GM23338 (cell line): ENCODE data around the gene KCNAB1.

Experiments
- CREB1 ChIP-seq: fragments of 250-450 bp; sonication (Bioruptor Pico); IDR thresholded peaks from 2 replicates; pipeline ENCODE4 v1.5.0; 2020; ENCODE audit warnings: low read depth, mild to moderate bottlenecking, moderate library complexity
- EZH2 ChIP-seq: fragments of 200-600 bp; sonication (generic); IDR thresholded peaks from one replicate; pipeline ENCODE4 v1.8.0; 2017; ENCODE audit warnings: antibody characterized with exemption, mild to moderate bottlenecking, low read depth; ENCODE audit not compliant: unreplicated experiment
- EZH2phosphoT487 ChIP-seq: fragments of 200-600 bp; sonication (generic); IDR thresholded peaks from one replicate; pipeline ENCODE4 v1.8.1; 2018; ENCODE audit warnings: antibody characterized with exemption; ENCODE audit not compliant: unreplicated experiment
- JUNB ChIP-seq: IDR thresholded peaks from one replicate; pipeline ENCODE4 v1.6.1; 2016; ENCODE audit warnings: antibody characterized with exemption; ENCODE audit not compliant: unreplicated experiment
- NANOG ChIP-seq: IDR thresholded peaks from 2 replicates; pipeline ENCODE4 v1.6.1; 2016; ENCODE audit warnings: antibody characterized with exemption, borderline replicate concordance
- POLR2AphosphoS5 ChIP-seq: IDR thresholded peaks from 2 replicates; pipeline ENCODE4 v1.6.1; 2016; ENCODE audit warnings: antibody characterized with exemption, low read depth
- STAT1 ChIP-seq: IDR thresholded peaks from one replicate; pipeline ENCODE4 v1.6.1; 2016; ENCODE audit warnings: antibody characterized with exemption; ENCODE audit not compliant: unreplicated experiment
- ZNF114 ChIP-seq: fragments of 250-450 bp; sonication (Bioruptor Pico); IDR thresholded peaks from 2 replicates; pipeline ENCODE4 v1.5.0; 2020; ENCODE audit warnings: mild to moderate bottlenecking, moderate library complexity
- ZNF331 ChIP-seq: fragments of 250-450 bp; sonication (Bioruptor Pico); IDR thresholded peaks from 2 replicates; pipeline ENCODE4 v1.5.0; 2020; ENCODE audit warnings: low read depth, mild to moderate bottlenecking, moderate library complexity
- TF ChIP-seq, protein P1 (sequence below): IDR thresholded peaks from one replicate; pipeline ENCODE4 v1.6.1; 2018; ENCODE audit warnings: antibody characterized with exemption; ENCODE audit not compliant: unreplicated experiment
- TF ChIP-seq, protein P2 (sequence below), 2 experiments: fragments of 200-600 bp in 1 of 2; sonication (generic) in 1 of 2; conservative IDR thresholded peaks; 2 replicates each; pipeline versions ENCODE4 v1.5.1 to v1.6.1; 2016 to 2017; ENCODE audit warnings: antibody characterized with exemption in 2 of 2, low read depth in 2 of 2, mild to moderate bottlenecking in 2 of 2, moderate library complexity in 1 of 2
- TF ChIP-seq, protein P3 (sequence below): IDR thresholded peaks from 2 replicates; pipeline ENCODE4 v1.6.1; 2016; ENCODE audit warnings: antibody characterized with exemption
- TF ChIP-seq, protein P4 (sequence below): fragments of 250-450 bp; sonication (Bioruptor Pico); IDR thresholded peaks from 2 replicates; pipeline ENCODE4 v1.5.0; 2020; ENCODE audit warnings: mild to moderate bottlenecking, moderate library complexity

DNA sequence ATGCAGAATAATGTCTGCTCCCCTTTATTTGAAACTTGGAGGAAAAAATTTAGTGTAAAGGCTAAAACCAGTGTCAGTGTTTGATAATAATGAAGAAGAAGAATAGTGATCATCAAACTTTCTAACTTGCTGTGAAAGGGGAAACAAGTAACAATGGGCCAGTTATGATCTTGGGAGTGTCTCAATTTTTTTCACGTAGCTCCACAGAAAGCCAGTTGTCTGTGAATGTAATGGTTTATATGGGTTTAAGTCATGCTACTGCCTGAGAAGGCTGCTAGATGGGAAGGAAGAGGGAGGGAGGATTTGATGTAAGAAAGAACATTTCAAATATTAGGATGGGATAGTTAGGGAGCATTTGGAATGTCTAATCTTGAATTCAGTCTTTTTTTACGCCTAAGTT, 455.7 kb downstream of the KCNAB1 start:
- TF ChIP-seq, protein P1, sequence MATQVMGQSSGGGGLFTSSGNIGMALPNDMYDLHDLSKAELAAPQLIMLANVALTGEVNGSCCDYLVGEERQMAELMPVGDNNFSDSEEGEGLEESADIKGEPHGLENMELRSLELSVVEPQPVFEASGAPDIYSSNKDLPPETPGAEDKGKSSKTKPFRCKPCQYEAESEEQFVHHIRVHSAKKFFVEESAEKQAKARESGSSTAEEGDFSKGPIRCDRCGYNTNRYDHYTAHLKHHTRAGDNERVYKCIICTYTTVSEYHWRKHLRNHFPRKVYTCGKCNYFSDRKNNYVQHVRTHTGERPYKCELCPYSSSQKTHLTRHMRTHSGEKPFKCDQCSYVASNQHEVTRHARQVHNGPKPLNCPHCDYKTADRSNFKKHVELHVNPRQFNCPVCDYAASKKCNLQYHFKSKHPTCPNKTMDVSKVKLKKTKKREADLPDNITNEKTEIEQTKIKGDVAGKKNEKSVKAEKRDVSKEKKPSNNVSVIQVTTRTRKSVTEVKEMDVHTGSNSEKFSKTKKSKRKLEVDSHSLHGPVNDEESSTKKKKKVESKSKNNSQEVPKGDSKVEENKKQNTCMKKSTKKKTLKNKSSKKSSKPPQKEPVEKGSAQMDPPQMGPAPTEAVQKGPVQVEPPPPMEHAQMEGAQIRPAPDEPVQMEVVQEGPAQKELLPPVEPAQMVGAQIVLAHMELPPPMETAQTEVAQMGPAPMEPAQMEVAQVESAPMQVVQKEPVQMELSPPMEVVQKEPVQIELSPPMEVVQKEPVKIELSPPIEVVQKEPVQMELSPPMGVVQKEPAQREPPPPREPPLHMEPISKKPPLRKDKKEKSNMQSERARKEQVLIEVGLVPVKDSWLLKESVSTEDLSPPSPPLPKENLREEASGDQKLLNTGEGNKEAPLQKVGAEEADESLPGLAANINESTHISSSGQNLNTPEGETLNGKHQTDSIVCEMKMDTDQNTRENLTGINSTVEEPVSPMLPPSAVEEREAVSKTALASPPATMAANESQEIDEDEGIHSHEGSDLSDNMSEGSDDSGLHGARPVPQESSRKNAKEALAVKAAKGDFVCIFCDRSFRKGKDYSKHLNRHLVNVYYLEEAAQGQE = no peak
- TF ChIP-seq, protein P2, sequence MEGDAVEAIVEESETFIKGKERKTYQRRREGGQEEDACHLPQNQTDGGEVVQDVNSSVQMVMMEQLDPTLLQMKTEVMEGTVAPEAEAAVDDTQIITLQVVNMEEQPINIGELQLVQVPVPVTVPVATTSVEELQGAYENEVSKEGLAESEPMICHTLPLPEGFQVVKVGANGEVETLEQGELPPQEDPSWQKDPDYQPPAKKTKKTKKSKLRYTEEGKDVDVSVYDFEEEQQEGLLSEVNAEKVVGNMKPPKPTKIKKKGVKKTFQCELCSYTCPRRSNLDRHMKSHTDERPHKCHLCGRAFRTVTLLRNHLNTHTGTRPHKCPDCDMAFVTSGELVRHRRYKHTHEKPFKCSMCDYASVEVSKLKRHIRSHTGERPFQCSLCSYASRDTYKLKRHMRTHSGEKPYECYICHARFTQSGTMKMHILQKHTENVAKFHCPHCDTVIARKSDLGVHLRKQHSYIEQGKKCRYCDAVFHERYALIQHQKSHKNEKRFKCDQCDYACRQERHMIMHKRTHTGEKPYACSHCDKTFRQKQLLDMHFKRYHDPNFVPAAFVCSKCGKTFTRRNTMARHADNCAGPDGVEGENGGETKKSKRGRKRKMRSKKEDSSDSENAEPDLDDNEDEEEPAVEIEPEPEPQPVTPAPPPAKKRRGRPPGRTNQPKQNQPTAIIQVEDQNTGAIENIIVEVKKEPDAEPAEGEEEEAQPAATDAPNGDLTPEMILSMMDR (conservative IDR thresholded peaks at IDR 0.05; ENCODE audit: low read depth in 2 of 2) = no peak
- TF ChIP-seq POLR2AphosphoS5 = no peak
- no peak for TF ChIP-seq CREB1 (CRISPR knock-in tag)
- no peak for TF ChIP-seq EZH2
- no peak for TF ChIP-seq EZH2phosphoT487
- TF ChIP-seq ZNF114 = no peak
- TF ChIP-seq JUNB = no peak
- TF ChIP-seq ZNF331 (CRISPR knock-in tag) = no peak
- TF ChIP-seq, protein P3, sequence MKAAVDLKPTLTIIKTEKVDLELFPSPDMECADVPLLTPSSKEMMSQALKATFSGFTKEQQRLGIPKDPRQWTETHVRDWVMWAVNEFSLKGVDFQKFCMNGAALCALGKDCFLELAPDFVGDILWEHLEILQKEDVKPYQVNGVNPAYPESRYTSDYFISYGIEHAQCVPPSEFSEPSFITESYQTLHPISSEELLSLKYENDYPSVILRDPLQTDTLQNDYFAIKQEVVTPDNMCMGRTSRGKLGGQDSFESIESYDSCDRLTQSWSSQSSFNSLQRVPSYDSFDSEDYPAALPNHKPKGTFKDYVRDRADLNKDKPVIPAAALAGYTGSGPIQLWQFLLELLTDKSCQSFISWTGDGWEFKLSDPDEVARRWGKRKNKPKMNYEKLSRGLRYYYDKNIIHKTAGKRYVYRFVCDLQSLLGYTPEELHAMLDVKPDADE = no peak
- no peak for TF ChIP-seq STAT1
- no peak for TF ChIP-seq NANOG
- TF ChIP-seq, protein P4, sequence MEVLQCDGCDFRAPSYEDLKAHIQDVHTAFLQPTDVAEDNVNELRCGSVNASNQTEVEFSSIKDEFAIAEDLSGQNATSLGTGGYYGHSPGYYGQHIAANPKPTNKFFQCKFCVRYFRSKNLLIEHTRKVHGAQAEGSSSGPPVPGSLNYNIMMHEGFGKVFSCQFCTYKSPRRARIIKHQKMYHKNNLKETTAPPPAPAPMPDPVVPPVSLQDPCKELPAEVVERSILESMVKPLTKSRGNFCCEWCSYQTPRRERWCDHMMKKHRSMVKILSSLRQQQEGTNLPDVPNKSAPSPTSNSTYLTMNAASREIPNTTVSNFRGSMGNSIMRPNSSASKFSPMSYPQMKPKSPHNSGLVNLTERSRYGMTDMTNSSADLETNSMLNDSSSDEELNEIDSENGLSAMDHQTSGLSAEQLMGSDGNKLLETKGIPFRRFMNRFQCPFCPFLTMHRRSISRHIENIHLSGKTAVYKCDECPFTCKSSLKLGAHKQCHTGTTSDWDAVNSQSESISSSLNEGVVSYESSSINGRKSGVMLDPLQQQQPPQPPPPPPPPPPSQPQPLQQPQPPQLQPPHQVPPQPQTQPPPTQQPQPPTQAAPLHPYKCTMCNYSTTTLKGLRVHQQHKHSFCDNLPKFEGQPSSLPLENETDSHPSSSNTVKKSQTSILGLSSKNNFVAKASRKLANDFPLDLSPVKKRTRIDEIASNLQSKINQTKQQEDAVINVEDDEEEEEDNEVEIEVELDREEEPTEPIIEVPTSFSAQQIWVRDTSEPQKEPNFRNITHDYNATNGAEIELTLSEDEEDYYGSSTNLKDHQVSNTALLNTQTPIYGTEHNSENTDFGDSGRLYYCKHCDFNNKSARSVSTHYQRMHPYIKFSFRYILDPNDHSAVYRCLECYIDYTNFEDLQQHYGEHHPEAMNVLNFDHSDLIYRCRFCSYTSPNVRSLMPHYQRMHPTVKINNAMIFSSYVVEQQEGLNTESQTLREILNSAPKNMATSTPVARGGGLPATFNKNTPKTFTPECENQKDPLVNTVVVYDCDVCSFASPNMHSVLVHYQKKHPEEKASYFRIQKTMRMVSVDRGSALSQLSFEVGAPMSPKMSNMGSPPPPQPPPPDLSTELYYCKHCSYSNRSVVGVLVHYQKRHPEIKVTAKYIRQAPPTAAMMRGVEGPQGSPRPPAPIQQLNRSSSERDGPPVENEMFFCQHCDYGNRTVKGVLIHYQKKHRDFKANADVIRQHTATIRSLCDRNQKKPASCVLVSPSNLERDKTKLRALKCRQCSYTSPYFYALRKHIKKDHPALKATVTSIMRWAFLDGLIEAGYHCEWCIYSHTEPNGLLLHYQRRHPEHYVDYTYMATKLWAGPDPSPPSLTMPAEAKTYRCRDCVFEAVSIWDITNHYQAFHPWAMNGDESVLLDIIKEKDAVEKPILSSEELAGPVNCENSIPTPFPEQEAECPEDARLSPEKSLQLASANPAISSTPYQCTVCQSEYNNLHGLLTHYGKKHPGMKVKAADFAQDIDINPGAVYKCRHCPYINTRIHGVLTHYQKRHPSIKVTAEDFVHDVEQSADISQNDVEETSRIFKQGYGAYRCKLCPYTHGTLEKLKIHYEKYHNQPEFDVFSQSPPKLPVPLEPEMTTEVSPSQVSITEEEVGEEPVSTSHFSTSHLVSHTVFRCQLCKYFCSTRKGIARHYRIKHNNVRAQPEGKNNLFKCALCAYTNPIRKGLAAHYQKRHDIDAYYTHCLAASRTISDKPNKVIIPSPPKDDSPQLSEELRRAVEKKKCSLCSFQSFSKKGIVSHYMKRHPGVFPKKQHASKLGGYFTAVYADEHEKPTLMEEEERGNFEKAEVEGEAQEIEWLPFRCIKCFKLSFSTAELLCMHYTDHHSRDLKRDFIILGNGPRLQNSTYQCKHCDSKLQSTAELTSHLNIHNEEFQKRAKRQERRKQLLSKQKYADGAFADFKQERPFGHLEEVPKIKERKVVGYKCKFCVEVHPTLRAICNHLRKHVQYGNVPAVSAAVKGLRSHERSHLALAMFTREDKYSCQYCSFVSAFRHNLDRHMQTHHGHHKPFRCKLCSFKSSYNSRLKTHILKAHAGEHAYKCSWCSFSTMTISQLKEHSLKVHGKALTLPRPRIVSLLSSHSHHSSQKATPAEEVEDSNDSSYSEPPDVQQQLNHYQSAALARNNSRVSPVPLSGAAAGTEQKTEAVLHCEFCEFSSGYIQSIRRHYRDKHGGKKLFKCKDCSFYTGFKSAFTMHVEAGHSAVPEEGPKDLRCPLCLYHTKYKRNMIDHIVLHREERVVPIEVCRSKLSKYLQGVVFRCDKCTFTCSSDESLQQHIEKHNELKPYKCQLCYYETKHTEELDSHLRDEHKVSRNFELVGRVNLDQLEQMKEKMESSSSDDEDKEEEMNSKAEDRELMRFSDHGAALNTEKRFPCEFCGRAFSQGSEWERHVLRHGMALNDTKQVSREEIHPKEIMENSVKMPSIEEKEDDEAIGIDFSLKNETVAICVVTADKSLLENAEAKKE (CRISPR knock-in tag) = no peak
